ENCODE results near the gene CTNNA1. TPM values are rescaled to one million over a fixed set of nuclear protein-coding genes. Genes with fewer than 3 reads are reported as not detected.

The CTNNA1 gene
- total and polyA plus RNA-seq, 9 of the 15 experiments (the other 6 are each of a cell fraction or from before 2014, with no cell fraction given): 29.6 to 117 (median 89.1) TPM

DNA sequence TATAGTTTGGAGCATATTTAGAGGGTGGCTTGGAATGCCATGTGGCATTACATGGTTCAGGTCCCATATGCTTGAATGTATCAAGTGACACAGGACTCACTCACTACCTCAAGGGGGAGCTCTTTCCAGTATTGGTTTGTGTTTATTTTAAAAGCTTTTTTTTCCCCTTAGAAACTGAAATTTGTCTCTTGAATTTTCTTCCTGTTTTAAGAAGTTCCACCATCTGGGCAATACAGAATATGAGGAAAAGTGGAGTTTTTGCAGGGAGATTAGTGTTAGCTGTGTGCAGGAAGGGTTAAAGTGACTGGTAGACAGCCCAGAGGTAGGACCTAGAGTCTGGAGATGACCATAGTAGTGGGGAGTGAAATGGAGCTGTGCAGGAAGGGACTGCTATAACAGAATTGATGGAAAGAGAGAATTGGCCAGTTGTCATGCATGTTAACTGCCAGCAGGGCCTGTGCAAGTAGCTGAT lies 36.6 kb downstream of the CTNNA1 start:
- DNase-seq (ENCODE audit: extremely low read depth in 1 of 4, low spot score in 3 of 4) (peak; percentile 39 to 62 (median 49)), FAIRE-seq (peak; percentile 67), ATAC-seq (peak; percentile 94)
- POLR2A ChIA-PET: interaction anchor here (0.5 to 1.8 kb wide), 11 partner anchors 9 to 483 kb away, joined by 3 to 10 read pairs (median 4); no protein-coding TSS in a partner anchor
- no TSS peak for BruUV-seq (replicated peaks)
- intact Hi-C loops (cut with micrococcal nuclease): loop anchor here (10.0 kb wide), 1 partner anchor 145 kb away; no protein-coding TSS in a partner anchor
- CTCF ChIA-PET (ENCODE audit: low intra/inter-chr PET ratio): interaction anchor here (0.5 to 0.7 kb wide), 2 partner anchors 102 to 473 kb away, joined by 3 read pairs; no protein-coding TSS in a partner anchor
- H3K27ac ChIP-seq (ENCODE audit: extremely low read depth, low read depth, low read length): no peak overlapping the region
- no peaks in the 10 kb centered on the region for H3K9me1 ChIP-seq (ENCODE audit: control insufficient read depth, insufficient read depth, low read length)
- no peak overlapping the region for H3K4me2 ChIP-seq (ENCODE audit: insufficient read depth, low read length)
- H3K4me1 ChIP-seq (replicated peaks in 1 of 2; ENCODE audit: control insufficient read depth in 2 of 2, insufficient read depth in 2 of 2, low read length in 2 of 2): no peaks in the 10 kb centered on the region
- peak overlapping the region; percentile 10; the same call in 1 of the 2 replicates for H2AFZ ChIP-seq (ENCODE audit: low read depth, low read length)
- H3K9ac ChIP-seq (ENCODE audit: insufficient read depth in 1 of 2, low read depth in 2 of 2, low read length in 2 of 2): no peak overlapping the region
- no peaks in the 10 kb centered on the region for H3K27me3 ChIP-seq (ENCODE audit: control insufficient read depth in 2 of 2, insufficient read depth in 2 of 2, low read length in 2 of 2)
- peaks cover 6% of the 10 kb centered on the region; the same call in 2 of the 3 replicates for H3K36me3 ChIP-seq (ENCODE audit: control insufficient read depth, insufficient read depth, low read length)
- H3K4me3 ChIP-seq: no peak overlapping the region
- in situ Hi-C loops (cut with MboI): no loop called here
- no peaks in the 10 kb centered on the region for H3K9me3 ChIP-seq (replicated peaks; ENCODE audit: control insufficient read depth, insufficient read depth, low read depth, low read length)
- H4K20me1 ChIP-seq (replicated peaks; ENCODE audit: control insufficient read depth, insufficient read depth, low read length): no peaks in the 10 kb centered on the region; the same call in 1 of the 2 replicates
- H3K79me2 ChIP-seq (ENCODE audit: control insufficient read depth, insufficient read depth, low read length): 0 out of 3 replicates have a peak, but pooled peaks cover 3% of the 10 kb centered on the region
- 0 out of 2 replicates have a peak, but pooled peaks have one; percentile 19 for TF ChIP-seq SMC3 (conservative IDR thresholded peaks at IDR 0.05; ENCODE audit: insufficient read depth, low read depth, low read length)
- TF ChIP-seq, protein P1, sequence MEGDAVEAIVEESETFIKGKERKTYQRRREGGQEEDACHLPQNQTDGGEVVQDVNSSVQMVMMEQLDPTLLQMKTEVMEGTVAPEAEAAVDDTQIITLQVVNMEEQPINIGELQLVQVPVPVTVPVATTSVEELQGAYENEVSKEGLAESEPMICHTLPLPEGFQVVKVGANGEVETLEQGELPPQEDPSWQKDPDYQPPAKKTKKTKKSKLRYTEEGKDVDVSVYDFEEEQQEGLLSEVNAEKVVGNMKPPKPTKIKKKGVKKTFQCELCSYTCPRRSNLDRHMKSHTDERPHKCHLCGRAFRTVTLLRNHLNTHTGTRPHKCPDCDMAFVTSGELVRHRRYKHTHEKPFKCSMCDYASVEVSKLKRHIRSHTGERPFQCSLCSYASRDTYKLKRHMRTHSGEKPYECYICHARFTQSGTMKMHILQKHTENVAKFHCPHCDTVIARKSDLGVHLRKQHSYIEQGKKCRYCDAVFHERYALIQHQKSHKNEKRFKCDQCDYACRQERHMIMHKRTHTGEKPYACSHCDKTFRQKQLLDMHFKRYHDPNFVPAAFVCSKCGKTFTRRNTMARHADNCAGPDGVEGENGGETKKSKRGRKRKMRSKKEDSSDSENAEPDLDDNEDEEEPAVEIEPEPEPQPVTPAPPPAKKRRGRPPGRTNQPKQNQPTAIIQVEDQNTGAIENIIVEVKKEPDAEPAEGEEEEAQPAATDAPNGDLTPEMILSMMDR (IDR thresholded peaks at IDR 0.05 in 2 of 3, conservative IDR thresholded peaks at IDR 0.05 in 1 of 3; ENCODE audit: insufficient read depth in 2 of 3, low read depth in 1 of 3, low read length in 3 of 3): peak; percentile 48 to 73 (median 72)
- TF ChIP-seq CREM (IDR thresholded peaks at IDR 0.05; ENCODE audit: low read depth): 0 out of 2 replicates have a peak, but pooled peaks have one; percentile 33
- no peak for TF ChIP-seq SREBF2 (CRISPR knock-in tag; IDR thresholded peaks at IDR 0.05)
- no peak for TF ChIP-seq NFIX (CRISPR knock-in tag; IDR thresholded peaks at IDR 0.05; ENCODE audit: low read depth)
- TF ChIP-seq MYC (IDR thresholded peaks at IDR 0.05; ENCODE audit: low read depth, low read length): 0 out of 2 replicates have a peak, but pooled peaks have one; percentile 28
- no peak for TF ChIP-seq MYC (CRISPR knock-in tag; IDR thresholded peaks at IDR 0.05; ENCODE audit: borderline replicate concordance, low read depth)
- no peak for TF ChIP-seq RHOXF2B (CRISPR knock-in tag; conservative IDR thresholded peaks at IDR 0.05)
- no peak for TF ChIP-seq ZC3H11A (IDR thresholded peaks at IDR 0.05; ENCODE audit: low read depth, low read length)
- TF ChIP-seq, protein P2, sequence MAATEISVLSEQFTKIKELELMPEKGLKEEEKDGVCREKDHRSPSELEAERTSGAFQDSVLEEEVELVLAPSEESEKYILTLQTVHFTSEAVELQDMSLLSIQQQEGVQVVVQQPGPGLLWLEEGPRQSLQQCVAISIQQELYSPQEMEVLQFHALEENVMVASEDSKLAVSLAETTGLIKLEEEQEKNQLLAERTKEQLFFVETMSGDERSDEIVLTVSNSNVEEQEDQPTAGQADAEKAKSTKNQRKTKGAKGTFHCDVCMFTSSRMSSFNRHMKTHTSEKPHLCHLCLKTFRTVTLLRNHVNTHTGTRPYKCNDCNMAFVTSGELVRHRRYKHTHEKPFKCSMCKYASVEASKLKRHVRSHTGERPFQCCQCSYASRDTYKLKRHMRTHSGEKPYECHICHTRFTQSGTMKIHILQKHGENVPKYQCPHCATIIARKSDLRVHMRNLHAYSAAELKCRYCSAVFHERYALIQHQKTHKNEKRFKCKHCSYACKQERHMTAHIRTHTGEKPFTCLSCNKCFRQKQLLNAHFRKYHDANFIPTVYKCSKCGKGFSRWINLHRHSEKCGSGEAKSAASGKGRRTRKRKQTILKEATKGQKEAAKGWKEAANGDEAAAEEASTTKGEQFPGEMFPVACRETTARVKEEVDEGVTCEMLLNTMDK (IDR thresholded peaks at IDR 0.05; ENCODE audit: borderline replicate concordance, insufficient read depth, low read depth, low read length, poor library complexity, severe bottlenecking): peak; percentile 37
- TF ChIP-seq, protein P3, sequence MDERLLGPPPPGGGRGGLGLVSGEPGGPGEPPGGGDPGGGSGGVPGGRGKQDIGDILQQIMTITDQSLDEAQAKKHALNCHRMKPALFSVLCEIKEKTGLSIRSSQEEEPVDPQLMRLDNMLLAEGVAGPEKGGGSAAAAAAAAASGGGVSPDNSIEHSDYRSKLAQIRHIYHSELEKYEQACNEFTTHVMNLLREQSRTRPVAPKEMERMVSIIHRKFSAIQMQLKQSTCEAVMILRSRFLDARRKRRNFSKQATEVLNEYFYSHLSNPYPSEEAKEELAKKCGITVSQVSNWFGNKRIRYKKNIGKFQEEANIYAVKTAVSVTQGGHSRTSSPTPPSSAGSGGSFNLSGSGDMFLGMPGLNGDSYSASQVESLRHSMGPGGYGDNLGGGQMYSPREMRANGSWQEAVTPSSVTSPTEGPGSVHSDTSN (CRISPR knock-in tag; IDR thresholded peaks at IDR 0.05; ENCODE audit: low read depth): no peak
- TF ChIP-seq, protein P3 (tag; conservative IDR thresholded peaks at IDR 0.05; ENCODE audit: low read depth): no peak
- TF ChIP-seq, protein P4, sequence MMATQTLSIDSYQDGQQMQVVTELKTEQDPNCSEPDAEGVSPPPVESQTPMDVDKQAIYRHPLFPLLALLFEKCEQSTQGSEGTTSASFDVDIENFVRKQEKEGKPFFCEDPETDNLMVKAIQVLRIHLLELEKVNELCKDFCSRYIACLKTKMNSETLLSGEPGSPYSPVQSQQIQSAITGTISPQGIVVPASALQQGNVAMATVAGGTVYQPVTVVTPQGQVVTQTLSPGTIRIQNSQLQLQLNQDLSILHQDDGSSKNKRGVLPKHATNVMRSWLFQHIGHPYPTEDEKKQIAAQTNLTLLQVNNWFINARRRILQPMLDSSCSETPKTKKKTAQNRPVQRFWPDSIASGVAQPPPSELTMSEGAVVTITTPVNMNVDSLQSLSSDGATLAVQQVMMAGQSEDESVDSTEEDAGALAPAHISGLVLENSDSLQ (IDR thresholded peaks at IDR 0.05): peak; percentile 18; the same call in 1 of the 2 replicates
- TF ChIP-seq RAD21 (CRISPR knock-in tag; conservative IDR thresholded peaks at IDR 0.05 in 1 of 2, IDR thresholded peaks at IDR 0.05 in 1 of 2): peak in 1 of 2 experiments; percentile 37; a peak in 2 of 4 replicates

All from K562 (cell line).